Loucy (cell line): ENCODE measurements around the gene PTPN5.

Experiments
- H2AFZ ChIP-seq: fragments of 200-600 bp; sonication (generic); 2 replicates; pipeline ENCODE4 v1.6.0; 2016; ENCODE audit warnings: antibody characterized with exemption, mild to moderate bottlenecking, low read length, moderate library complexity
- H3F3A ChIP-seq: fragments of 200-600 bp; 2 replicates; pipeline ENCODE4 v1.6.0; 2016; ENCODE audit warnings: antibody characterized with exemption, low read depth, mild to moderate bottlenecking
- H3K27me3 ChIP-seq: fragments of 200-600 bp; sonication (generic); 2 replicates; pipeline ENCODE4 v1.6.1; 2014; ENCODE audit warnings: low read length, mild to moderate bottlenecking; ENCODE audit not compliant: insufficient read depth, poor library complexity, severe bottlenecking
- H3K36me3 ChIP-seq: fragments of 200-600 bp; sonication (generic); 2 replicates; pipeline ENCODE4 v1.6.1; 2016; ENCODE audit warnings: low read length; ENCODE audit not compliant: insufficient read depth
- H3K4me1 ChIP-seq: fragments of 200-600 bp; sonication (generic); 2 replicates; pipeline ENCODE4 v1.5.1; 2014; ENCODE audit warnings: low read length, mild to moderate bottlenecking; ENCODE audit not compliant: insufficient read depth, poor library complexity, severe bottlenecking
- H3K4me2 ChIP-seq: fragments of 200-600 bp; sonication (generic); 2 replicates; pipeline ENCODE4 v1.6.0; 2014; ENCODE audit warnings: antibody characterized with exemption, low read length, low read depth, mild to moderate bottlenecking; ENCODE audit not compliant: poor library complexity, severe bottlenecking
- H3K4me3 ChIP-seq: fragments of 200-600 bp; sonication (generic); 2 replicates; pipeline ENCODE4 v1.5.1; 2014; ENCODE audit warnings: low read length, mild to moderate bottlenecking, mixed read lengths; ENCODE audit not compliant: poor library complexity, severe bottlenecking
- H3K79me2 ChIP-seq: fragments of 200-600 bp; sonication (generic); 2 replicates; pipeline ENCODE4 v1.6.1; 2014; ENCODE audit warnings: low read length; ENCODE audit not compliant: insufficient read depth
- H3K9ac ChIP-seq: fragments of 200-600 bp; sonication (generic); 2 replicates; pipeline ENCODE4 v1.6.0; 2014; ENCODE audit warnings: mild to moderate bottlenecking, low read depth, low read length, moderate library complexity; ENCODE audit not compliant: poor library complexity, severe bottlenecking
- H3K9me2 ChIP-seq: fragments of 200-600 bp; sonication (generic); replicated peaks from 2 replicates; pipeline ENCODE4 v1.6.1; 2016; ENCODE audit warnings: low read depth, low read length, mixed read lengths
- H3K9me3 ChIP-seq: fragments of 200-600 bp; sonication (generic); 2 replicates; pipeline ENCODE4 v1.6.1; 2014; ENCODE audit warnings: mild to moderate bottlenecking, antibody characterized with exemption, low read length, low read depth; ENCODE audit not compliant: insufficient read depth
- H4K20me1 ChIP-seq: fragments of 200-600 bp; sonication (generic); 2 replicates; pipeline ENCODE4 v1.6.0; 2014; ENCODE audit warnings: antibody characterized with exemption, low read length, mild to moderate bottlenecking; ENCODE audit not compliant: insufficient read depth, poor library complexity, severe bottlenecking
- EZH2phosphoT487 ChIP-seq: fragments of 200-600 bp; IDR thresholded peaks from 2 replicates; pipeline ENCODE4 v1.6.1; 2018; ENCODE audit warnings: antibody characterized with exemption, mild to moderate bottlenecking, moderate library complexity, borderline replicate concordance
- TF ChIP-seq, protein P1 (sequence below): fragments of 200-600 bp; sonication (generic); conservative IDR thresholded peaks from 2 replicates; pipeline ENCODE4 v1.5.1; 2014; ENCODE audit warnings: mild to moderate bottlenecking, antibody characterized with exemption, low read length

The PTPN5 gene

DNA sequence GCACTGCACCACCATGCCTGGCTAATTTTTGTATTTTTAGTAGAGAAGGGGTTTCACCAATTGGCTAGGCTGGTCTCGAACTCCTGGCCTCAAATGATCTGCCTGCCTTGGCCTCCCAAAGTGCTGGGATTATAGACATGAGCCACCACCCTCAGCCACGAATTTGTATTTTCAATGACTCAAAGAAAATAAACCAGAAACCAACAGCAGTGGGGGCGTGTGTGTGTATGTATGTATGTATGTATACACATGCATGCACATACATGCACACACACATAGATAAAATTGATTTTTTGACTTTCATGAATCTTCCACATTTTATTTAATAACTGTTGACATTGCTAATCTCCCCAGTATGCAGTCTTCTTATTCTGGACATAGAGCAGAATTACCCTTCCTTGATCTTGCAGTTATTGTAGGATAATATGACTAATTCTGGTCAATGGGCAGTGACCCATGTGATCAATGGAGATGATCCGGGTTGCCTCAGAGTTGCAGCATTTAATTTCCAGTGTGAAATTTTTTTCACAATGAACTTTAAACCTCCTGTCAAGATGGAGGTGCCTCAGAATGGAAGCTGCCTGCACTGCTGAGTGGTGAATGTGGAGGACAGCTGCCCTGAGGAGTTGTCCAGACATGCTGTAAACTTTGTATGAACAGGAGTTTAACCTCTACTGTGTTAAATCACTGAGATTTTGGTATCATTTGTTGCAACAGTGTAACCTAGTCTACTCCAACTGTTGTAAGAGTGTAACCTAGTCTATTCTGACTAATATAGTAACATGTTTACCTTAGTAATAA, 12.8 kb upstream of the PTPN5 start:
- Histone ChIP-seq H2AFZ (no peak overlapping the region), H3F3A (no peaks in the 10 kb centered on the region), H3K27me3 (no peaks in the 10 kb centered on the region), H3K79me2 (no peaks in the 10 kb centered on the region), H3K4me1 (no peaks in the 10 kb centered on the region), H3K9me3 (no peaks in the 10 kb centered on the region), H3K4me2 (no peak overlapping the region), H3K4me3 (no peak overlapping the region), H4K20me1 (no peaks in the 10 kb centered on the region), H3K36me3 (no peaks in the 10 kb centered on the region), H3K9ac (no peak overlapping the region), H3K9me2 (no peaks in the 10 kb centered on the region)
- TF ChIP-seq, protein P1, sequence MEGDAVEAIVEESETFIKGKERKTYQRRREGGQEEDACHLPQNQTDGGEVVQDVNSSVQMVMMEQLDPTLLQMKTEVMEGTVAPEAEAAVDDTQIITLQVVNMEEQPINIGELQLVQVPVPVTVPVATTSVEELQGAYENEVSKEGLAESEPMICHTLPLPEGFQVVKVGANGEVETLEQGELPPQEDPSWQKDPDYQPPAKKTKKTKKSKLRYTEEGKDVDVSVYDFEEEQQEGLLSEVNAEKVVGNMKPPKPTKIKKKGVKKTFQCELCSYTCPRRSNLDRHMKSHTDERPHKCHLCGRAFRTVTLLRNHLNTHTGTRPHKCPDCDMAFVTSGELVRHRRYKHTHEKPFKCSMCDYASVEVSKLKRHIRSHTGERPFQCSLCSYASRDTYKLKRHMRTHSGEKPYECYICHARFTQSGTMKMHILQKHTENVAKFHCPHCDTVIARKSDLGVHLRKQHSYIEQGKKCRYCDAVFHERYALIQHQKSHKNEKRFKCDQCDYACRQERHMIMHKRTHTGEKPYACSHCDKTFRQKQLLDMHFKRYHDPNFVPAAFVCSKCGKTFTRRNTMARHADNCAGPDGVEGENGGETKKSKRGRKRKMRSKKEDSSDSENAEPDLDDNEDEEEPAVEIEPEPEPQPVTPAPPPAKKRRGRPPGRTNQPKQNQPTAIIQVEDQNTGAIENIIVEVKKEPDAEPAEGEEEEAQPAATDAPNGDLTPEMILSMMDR = no peak
- TF ChIP-seq EZH2phosphoT487 = no peak

DNA sequence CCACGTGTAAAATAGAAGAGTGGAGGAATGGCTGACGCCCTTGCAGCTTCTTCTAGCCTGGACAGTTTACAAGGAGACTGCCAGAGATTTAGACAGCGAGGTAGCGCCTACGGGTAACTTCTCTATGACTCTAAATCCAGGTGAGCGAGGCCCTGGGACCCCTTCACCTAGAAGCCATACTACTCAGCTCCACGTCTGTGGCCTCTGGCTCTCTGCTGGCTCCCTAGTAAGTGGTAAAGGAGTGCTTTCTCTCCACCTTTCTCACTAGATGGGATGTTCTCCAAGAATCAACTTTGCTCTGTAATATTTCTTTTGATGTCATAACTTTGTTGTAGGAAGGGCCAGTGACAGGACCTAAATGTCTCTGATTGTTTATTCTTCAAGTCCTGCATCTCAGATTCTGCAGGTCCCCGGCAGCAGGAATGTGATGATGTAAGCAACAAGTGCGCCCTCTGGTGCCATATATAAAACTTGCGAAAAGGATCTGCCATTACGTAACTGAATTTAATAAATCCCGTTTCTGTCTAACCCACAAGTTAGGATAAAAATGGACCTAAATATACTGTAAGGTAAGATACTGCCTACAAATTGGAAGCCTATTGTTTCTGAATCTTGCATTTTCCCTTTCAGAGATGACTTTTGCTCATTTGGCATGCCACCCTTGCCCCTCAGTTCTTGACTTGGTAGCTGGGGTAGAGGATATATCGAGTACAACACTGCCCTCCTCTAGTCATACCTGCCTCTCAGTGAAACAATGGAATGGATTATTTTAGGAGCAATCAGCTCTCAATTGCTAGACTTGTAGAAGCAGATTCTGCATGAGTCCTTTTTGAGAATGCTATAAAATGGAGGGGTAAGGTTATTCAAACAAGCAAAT, 11.0 kb upstream of the PTPN5 start:
- Histone ChIP-seq H4K20me1 (no peaks in the 10 kb centered on the region), H3K36me3 (no peaks in the 10 kb centered on the region), H3K27me3 (no peaks in the 10 kb centered on the region), H3K79me2 (no peaks in the 10 kb centered on the region), H3K4me1 (no peaks in the 10 kb centered on the region), H3K9me2 (no peaks in the 10 kb centered on the region), H3F3A (no peaks in the 10 kb centered on the region), H3K4me3 (no peak overlapping the region), H3K4me2 (no peak overlapping the region), H2AFZ (no peak overlapping the region), H3K9me3 (no peaks in the 10 kb centered on the region), H3K9ac (no peak overlapping the region)
- no peak for TF ChIP-seq EZH2phosphoT487
- TF ChIP-seq, protein P1 = peak; percentile 81

DNA sequence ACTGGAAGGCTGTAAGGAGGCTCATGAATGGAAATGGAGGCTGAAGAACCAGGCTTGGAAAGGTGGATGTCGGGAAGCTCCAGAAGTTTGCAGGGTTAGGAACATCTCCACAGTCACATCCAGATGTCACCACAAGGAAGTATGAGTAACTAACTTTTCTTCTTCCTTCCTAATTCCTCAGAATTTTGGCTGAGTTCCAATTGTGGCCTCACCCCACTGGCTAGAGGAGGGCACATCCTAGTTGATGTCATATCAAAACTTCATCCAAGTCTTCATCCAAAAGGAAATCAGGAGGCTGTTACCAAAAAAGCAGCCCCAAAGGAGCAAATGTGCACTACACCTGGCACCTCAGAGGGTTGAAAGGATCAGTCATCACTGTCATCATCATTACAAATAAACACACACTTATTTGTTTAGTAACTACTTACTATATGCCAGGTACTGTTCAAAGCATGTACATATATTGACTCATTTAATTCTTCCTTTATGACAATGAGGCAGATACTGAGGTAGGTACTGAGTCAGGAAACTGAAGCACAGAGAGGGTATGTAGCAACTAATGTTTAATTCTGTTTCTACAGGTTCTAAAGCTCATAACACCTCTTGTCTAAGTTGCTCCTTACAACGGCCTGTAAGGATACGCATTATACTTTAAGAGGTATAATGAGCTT, 7.3 kb upstream of the PTPN5 start:
- Histone ChIP-seq H3K4me3 (no peak overlapping the region), H4K20me1 (no peaks in the 10 kb centered on the region), H3F3A (no peaks in the 10 kb centered on the region), H3K27me3 (no peaks in the 10 kb centered on the region), H3K4me2 (no peak overlapping the region), H3K4me1 (no peaks in the 10 kb centered on the region), H3K9ac (no peak overlapping the region), H3K9me2 (no peaks in the 10 kb centered on the region), H2AFZ (no peak overlapping the region), H3K9me3 (no peaks in the 10 kb centered on the region), H3K79me2 (no peaks in the 10 kb centered on the region), H3K36me3 (no peaks in the 10 kb centered on the region)
- TF ChIP-seq, protein P1 = no peak
- TF ChIP-seq EZH2phosphoT487 = no peak
